ENCODE measurements around the gene TRIM8.
"Not testable (repeated sequence)": the region's sequence is repeated elsewhere in the genome, so short reads cannot be mapped to it uniquely, and the experiment has no call there.

The TRIM8 gene

DNA sequence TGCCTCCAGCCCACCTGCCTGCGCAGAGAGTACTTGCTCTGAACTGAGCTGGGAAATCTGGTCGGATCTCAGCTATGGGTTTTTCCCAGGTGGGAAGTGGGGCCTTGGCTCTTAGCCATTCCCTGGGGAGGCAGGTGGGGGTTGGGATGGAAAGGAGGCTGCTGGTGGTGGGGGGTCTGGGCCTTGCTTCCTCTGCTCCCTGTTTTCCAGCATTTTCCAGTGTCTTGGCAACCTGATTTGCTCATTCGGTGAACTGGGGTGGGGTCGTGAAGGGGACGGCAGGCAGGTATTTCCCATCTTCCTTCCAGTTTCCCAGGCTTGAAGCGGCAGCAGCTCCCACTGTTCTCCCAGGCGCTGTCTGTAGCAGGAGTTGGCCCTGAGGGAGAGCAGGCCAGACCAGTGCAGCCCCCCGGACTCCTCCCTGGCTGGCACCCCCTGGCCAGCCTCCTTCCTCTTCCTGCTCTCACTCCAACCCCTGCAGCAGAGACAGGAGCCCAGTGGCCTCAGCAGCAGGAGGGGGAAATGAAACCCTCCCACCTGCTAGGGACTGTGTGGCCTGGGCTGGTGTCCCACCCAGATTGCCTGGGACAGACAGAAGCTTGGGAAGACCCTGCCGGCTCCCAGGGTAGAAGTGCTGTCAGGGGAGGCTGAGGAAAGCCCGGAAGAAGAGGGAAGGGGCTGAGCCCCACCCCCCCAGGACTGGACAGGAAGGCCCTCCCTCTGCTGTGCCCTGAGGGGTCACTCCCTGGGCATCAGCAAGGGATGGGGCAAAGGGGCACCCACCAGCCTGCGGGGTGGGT, 6.6 kb downstream of the TRIM8 start:
- no peak for DNase-seq

DNA sequence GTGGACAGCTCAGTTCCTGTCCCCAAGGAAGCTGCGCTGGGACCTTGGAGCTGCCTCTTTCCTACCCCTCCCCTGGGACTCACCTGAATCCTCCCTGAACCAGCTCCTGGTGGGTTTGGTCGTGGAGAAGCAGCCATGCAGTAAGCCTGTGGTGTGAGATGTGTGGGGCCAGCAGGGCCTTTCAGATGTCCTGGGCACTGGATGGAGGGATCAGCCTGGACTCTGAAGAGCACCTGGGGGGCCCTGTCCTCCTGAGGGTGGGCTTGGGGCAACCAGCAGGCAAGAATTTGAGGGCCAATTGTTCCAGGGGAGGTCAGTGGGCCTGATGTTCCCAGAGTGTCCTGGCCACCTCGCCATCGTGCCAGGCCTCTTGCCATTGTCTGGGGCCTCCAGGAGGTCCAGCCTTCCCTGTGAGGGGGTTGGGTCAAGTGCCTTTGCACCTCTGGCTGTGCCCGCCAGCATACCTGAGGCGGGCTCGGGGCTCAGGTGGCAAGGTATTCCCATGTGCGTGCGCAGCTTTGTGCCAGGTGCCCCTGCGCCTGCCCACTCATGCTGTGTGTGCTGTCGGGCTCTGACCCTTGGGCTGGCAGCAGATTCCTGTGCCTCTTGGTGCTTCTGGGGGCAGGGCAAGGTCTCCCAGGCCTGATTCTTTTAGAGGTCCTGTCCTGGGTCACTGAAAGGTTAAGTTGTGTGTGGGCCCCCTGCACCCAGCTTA, 7.3 kb downstream of the TRIM8 start:
- no peak for DNase-seq

DNA sequence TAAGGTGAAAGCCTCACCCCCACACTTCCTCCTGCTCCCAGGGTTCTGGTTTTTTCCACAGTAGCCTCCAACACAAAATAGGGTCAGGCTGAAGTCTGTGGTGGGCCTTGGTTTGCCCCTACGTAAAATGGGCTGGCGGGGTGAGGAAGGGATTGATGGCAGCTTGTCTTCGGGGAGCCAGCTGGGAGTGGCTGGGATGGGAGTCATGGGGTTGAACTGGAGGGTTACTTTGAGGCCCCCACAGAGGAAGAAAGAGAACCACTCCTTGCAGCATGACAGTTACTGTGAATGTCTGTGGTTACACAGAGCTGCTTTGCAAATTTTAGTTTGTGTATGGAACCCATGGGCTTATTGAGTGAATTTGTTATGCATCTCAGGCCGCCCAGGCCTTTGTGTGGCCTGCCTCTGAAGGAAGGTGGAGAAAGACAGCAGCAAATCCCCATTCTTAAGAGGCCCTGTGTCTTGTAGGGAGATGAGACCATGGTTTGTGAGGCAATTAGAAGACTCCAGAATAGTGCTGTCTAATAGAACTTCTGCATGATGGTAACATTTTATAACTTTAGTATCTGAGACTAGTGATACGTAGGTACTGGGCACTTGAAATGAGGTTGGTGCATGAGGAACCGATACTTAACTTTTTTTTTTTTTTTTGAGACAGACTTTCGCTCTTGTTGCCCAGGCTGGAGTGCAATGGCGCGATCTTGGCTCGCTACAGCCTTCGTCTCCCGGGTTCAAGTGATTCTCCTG, 8.1 kb downstream of the TRIM8 start:
- no peak for DNase-seq

DNA sequence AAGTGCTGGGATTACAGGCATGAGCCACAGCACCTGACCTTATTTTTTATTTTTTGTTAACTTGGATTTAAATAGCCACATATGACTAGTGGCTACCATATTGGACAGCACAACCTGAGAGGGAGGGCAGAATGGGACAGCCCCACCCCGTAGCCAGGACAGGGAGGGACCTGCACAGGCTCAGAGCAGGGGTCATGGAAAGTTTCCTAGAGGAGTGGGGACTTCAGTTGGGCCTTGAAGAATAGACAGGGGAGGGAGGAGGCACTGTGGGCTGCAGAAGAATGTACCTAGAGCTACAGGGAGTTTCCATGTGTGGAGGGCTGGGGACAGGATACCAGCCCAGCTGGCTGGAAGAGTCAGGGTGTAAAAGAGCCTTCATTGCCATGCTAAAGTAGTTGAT, 8.8 kb downstream of the TRIM8 start:
- no peak for DNase-seq

DNA sequence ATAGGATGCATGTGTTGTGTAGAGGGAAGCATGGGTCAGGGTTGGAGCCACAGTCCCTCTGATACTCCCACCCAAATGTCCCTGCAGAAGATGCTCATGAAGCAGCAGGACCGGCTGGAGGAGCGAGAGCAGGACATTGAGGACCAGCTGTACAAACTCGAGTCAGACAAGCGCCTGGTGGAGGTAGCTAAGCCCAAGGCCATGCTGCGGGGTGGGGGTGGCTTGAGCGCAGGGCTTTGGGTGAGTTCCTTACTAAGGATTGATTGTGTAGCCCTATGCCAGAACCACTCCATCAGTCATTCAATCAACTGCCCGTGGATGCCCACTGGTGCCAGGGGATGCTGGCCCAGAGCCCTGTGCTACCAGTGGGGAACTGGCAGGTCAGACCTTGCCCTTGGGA, 10.3 kb downstream of the TRIM8 start:
- no peak for DNase-seq

DNA sequence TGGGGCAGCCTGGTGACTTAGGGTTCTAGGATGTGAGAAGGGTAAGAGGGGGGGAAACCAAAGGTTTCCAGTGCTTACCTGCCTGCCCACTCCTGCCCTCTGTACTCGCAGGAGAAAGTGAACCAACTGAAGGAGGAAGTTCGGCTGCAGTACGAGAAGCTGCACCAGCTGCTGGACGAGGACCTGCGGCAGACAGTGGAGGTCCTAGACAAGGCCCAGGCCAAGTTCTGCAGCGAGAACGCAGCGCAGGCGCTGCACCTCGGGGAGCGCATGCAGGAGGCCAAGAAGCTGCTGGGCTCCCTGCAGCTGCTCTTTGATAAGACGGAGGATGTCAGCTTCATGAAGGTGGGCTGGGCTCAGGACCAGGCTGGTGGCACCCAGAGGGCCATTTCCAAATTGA, 10.7 kb downstream of the TRIM8 start:
- no peak for DNase-seq

DNA sequence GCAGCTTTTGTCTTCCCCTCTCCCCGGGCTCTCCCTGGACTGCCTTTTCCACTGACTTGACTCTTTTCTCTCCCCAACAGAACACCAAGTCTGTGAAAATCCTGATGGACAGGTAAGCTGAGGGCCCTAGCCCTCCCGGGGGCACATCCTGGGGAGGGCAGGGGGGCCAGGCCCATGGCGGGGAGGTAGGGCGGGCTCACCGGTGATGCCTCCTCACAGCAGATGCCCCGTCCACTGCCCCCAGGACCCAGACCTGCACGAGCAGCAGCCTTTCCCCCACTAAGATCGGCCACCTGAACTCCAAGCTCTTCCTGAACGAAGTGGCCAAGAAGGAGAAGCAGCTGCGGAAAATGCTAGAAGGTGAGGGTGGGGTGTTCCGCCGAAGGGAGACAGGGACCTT, 11.7 kb downstream of the TRIM8 start:
- no peak for DNase-seq

DNA sequence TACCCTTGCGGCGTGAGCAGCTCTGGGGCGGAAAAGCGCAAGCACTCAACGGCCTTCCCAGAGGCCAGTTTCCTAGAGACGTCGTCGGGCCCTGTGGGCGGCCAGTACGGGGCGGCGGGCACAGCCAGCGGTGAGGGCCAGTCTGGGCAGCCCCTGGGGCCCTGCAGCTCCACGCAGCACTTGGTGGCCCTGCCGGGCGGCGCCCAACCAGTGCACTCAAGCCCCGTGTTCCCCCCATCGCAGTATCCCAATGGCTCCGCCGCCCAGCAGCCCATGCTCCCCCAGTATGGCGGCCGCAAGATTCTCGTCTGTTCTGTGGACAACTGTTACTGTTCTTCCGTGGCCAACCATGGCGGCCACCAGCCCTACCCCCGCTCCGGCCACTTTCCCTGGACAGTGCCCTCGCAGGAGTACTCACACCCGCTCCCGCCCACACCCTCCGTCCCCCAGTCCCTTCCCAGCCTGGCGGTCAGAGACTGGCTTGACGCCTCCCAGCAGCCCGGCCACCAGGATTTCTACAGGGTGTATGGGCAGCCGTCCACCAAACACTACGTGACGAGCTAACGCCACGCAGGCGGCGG, 12.6 kb downstream of the TRIM8 start:
- DNase-seq, result no peak

DNA sequence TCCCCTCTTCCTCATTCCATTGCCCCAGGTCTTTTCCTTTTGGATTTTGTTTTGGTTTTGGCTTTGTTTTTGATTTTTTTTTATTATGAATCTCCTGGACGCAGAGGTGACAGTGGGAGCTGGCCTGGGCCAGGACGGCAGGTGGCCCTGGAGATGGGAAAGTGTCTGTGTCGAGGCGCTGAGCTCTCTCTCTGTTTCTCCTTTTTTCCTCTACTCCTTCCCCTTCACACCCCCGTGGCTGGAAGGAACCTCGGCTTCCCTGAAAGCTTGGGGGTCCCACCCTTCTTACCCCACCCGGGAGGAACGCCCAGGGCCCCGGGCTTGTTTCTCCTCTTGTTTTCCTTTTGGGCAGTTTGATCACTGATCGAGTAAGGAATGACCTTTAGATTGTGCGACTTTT, 13.2 kb downstream of the TRIM8 start:
- no peak for DNase-seq

DNA sequence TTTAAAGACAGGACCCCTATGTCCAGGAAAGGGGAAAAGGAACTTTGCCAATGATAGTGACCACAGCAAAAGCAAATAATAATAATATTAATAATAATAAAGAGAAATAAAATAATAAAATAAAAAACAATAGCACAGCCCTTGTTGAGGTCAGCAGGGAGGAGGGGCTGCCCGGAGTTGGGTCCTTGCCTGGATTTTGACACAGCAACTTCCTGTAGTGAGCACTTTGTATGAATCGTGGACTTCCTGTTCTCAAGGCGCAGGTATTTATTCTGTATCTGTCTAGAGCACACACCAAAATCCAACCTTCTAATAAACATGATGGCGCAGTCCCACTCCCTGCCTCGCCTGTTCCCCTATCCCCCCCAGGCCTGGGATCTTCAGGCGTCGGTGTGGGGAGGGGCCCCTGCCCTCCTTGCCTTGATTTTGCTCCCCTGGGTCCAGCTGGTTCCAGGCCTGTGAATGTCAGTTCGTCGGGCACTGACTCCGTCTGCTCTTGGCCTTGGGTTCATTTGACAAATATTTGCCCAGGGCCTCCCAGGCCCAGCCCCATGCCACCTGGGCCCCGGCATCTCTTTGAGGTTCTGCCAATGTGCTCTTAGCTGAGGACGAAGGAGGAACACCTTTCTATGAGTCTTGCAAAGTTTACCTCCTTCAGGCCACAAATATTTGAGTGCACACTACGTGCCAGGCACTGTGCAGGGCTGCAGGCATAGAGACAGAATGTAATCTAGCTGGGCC, 13.9 kb downstream of the TRIM8 start:
- DNase-seq, result no peak

DNA sequence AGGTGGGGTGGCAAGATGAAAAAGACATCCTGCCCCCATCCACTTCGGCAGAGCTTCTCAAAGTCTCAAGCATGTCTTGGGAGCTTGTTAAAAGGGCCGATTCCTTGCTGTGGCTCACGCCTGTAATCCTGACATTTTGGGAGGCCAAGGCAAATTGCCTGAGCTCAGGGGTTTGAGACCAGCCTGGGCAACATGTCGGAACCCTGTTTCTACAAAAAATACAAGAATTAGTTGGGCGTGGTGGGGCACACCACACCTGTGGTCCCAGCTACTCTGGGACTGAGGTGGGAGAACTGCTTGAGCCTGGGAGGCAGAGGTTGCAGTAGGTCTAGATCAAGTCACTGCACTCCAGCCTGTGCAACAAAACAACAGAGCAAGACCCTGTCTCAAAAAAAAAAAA, 14.5 kb downstream of the TRIM8 start:
- no peak for DNase-seq

DNA sequence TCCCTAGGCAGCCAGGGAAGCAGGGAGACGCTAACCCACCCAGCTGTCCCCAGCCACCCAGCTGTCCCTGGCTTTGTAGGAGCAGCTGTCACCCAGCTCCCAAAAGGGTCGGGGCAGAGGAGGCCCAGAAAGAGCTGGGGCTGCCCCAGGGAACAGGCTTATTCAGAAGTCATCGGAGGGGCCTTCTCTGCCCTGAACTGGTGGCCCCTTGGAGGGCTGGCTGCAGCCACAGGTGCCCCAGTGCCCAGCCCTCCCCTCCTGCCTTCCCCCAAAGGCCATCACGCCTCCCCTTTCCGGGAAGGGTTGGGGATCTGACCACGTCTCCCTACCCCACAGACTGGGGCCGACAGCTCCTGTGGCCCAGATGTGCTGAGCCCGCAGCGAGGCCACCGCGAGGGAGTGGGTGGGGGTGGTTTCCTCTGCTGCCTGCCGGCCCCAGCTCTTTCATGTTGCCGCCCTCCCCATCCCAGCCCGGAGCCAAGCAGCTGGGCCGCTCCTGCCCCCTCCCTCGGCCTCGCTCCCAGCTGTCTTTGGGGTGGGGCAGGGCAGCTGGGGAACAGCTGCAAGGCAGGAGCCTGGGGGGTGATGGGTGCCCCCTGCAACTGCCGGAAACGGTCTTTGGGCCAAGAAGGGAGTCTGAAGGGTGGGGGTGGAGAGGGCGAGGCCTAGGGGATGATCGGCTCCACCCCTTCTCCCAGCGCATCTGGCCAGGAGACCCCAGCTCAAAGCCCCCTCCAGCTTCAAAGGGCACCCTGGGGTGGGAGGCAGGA, 16.8 kb downstream of the TRIM8 start:
- no peak for DNase-seq

DNA sequence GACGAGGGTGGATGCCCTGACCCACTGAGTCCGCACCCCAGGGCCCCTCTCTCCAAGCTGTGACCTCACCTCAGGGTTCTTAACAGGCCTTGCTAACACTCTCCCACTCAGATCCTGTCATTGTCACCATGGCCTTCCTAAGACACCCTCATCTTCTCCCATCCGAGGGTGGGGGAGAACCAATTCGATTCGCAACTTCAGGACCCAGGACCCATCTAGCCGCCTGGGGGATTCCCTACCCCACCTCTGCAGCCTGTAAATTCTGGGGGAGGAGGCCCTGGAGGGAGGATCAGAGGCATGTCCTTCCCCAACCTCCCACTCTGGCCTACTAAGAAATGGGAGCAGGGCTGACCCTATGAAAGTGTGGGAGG, 17.4 kb downstream of the TRIM8 start:
- no peak for DNase-seq

DNA sequence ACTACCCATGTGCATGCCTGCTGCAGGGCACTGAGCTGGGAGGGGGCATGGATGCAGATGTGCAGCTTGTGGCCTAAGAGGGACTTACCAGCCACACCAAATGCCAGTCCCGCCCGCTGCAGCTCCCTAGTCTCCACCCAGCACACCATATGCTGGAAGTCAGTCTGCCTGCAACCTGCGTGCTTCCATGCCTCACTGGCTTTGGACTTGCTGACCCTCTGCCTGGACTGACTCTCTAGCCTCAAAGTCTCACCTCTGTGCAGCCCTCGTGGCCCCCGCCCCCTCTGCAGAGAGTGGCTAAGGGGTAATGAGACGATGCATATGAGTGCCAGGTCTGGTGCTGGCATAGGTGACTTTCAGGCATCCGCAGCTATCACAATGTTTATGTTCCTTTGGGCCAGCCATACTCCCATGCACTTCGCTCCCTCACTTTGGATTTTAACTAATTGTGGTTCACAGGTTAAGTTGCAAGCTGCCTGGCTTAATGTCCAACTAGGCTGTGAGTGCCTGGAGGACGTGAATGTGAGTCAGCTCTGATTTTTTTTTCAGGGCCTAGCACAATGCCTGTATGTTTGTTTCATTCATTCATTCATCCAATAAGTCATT, 21.7 kb downstream of the TRIM8 start:
- DNase-seq, result peak; percentile 69

DNA sequence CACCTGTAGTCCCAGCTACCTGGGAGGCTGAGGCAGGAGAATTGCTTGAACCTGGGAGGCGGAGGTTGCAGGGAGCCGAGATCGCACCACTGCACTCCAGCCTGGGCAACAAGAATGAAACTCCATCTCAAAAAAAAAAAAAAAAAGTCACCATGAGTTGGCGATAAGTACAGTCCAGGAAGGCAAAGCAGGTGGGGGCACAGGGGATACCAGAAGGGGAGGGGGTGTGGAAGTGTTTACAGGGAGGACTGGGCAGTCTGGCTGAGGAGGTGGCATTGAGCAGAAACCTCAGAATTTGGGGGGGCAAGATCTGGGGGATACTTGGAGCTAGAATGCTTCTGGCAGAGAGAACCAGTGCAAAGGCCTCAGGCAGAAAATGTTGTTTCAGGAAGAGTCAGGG, 23.1 kb downstream of the TRIM8 start:
- DNase-seq, result not testable (repeated sequence)

DNA sequence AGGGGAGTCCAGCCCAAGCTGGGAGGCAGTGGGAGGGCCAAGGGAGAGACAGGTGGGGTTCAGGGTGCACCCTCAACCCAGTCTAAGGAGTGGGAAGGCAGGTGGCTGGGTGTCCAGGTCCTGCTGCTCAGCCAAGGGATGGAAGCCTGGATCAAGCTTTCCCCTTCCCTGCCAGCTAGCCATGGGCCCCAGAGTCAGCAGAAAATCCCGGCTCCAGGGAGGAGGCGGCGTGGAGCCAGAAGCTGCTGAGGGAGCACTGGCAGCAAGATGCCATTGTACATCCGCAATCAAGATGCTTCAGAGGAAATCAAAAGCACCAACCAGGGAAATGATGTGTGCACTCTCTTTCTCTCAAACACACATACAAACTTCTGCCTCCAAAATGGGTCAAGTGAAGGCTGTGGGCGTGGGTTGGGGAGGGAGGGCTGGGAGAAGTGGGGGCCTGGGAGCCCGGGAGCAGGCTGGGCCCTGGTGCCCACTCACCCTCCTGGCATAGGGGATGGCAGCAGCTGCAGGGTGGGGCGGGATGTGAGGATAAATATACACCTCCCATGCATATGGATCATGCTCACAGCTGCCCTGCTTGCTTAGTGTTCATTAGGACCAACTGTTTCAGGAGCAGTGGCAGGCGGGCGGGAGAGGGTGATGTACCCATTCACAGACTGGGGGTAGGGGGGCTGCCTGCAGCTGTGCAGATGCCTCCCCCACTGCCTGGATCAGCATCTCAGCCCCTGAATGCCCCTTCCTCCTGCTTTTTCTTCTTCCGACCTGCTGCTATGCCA, 24.2 kb downstream of the TRIM8 start:
- no peak for DNase-seq

DNA sequence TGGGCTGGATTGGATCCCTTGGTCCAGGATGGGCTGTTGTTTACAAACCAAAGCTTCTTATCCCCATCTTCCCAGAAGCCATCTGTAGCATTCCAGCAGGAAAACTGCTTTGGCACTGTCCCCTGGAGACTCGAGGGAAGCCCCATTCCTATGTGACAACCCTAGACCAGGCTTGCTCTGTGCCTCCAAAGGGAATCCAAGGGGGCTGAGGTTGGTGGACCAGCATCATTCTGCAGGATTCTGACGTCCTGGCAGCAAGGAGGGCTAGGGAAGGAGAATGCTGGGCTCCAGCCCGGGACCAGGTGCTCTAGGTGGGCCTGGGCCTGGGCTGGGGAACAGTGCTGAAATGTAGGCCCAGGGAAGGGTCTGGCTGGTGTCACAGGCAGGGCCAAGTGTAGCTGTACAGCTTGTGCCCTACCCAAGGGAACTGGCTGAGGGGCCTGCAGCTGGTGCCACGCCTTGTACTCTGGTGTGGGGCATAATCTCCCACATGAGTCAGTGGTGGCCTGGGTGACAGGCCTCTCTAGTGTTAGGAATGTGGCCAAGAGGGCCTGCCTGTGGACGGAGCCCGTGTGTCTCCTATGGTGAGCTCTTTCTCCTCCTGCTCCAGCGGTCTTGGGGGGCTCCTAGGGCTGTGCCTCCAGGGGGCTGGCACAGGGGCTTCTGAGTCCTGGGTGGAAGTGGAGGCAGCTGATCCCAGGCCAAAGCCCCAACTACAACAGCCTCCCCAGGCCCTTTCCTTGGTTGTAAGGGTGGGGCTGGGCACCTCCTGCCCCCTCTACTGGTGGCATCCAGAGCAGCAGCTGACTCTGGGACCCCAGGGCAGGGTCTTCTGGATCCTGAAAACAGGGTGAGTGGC, 25.2 kb downstream of the TRIM8 start:
- DNase-seq, result no peak

DNA sequence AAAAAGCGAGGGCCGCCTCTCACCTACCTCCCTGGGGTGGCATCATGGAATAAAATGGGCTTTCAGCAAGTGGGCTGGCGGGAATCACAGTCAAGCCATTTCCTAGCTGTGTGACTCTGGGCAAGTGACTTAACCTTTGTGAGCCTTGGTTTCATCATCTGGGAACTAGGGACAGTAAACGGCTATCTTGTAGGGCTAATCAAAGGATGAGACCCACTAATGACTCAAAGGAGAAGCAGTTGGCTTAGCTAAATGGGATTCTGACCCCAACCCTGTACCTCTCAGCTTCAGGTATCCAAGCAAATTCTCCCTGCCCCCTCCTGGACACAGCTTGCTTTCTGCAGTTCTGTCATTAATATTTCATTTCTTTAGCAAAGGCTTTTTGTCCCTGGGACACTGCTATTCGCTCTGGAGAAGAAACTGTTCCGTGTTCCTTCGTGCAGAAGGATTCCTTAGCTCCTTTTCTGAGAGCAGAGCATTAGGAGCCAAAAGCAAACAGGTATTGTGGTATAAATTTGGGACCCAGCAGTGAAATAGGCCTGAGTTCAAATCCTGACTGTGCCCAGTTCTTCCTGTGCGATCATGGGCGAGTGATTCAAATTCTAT, 25.9 kb downstream of the TRIM8 start:
- DNase-seq, result no peak

DNA sequence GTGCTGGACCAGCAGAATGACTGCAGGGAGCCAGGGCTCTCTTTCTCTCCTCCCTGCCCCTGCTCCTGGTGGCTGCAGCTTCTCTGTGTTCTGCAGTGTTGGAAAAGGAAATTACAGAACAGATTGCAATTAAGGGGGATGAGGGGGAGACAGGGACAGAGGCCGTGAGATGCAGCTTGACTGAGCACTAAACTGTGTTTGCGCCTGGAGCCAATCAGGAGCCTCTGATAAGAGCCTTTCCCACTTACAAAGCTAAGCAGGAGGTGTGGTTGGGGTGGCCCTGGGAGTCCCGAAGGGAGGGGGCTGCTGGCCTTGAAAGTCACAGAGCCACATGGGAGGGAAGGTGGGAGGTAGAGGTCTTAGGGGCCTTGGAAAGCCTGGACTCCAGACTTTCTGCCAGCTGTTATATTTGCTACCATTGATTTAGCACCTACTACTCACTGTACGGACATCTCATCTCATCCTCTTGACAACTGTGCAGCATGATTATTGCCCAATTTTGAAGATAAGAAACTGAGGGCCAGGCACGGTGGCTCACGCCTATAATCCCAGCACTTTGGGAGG, 26.7 kb downstream of the TRIM8 start:
- no peak for DNase-seq
